H9 (cell line): ENCODE data around the gene SCN8A. TPM values are rescaled to one million over a fixed set of nuclear protein-coding genes. Genes with fewer than 3 reads are reported as not detected.

ENCODE experiments used
- DNase-seq: peaks from one replicate; pipeline ENCODE4 v3.0.0-alpha.2; 2017
- H2AFZ ChIP-seq: one replicate; pipeline ENCODE4 v1.6.1; 2013; ENCODE audit warnings: mild to moderate bottlenecking, low read length, control low read depth, moderate library complexity
- H2AK5ac ChIP-seq: 2 replicates; pipeline ENCODE4 v1.6.1; 2013; ENCODE audit warnings: low read length, control low read depth, mixed read lengths; ENCODE audit not compliant: insufficient read length
- H2BK120ac ChIP-seq: one replicate; pipeline ENCODE4 v1.6.1; 2013; ENCODE audit warnings: low read depth, mild to moderate bottlenecking, low read length, control low read depth, inconsistent platforms; ENCODE audit not compliant: poor library complexity, severe bottlenecking
- H2BK12ac ChIP-seq: 2 replicates; pipeline ENCODE4 v1.6.1; 2013; ENCODE audit warnings: low read length, control low read depth, mixed read lengths, low read depth; ENCODE audit not compliant: insufficient read length
- H2BK15ac ChIP-seq: 2 replicates; pipeline ENCODE4 v1.6.1; 2013; ENCODE audit warnings: low read depth, low read length, control low read depth
- H2BK20ac ChIP-seq: one replicate; pipeline ENCODE4 v1.6.1; 2013; ENCODE audit warnings: low read depth, mild to moderate bottlenecking, low read length, control low read depth, inconsistent platforms; ENCODE audit not compliant: poor library complexity, severe bottlenecking
- H2BK5ac ChIP-seq: 2 replicates; pipeline ENCODE4 v1.6.1; 2013; ENCODE audit warnings: low read length, control low read depth, mixed read lengths; ENCODE audit not compliant: insufficient read length
- H3K14ac ChIP-seq: 2 replicates; pipeline ENCODE4 v1.6.1; 2013; ENCODE audit warnings: low read length, control low read depth; ENCODE audit not compliant: insufficient read depth
- H3K18ac ChIP-seq: 2 replicates; pipeline ENCODE4 v1.6.1; 2013; ENCODE audit warnings: low read depth, mild to moderate bottlenecking, mixed read lengths, low read length, control low read depth; ENCODE audit not compliant: insufficient read length
- H3K23ac ChIP-seq: 2 replicates; pipeline ENCODE4 v1.6.1; 2013; ENCODE audit warnings: low read length, control low read depth, mixed read lengths, low read depth; ENCODE audit not compliant: insufficient read length
- H3K23me2 ChIP-seq: 2 replicates; pipeline ENCODE4 v1.6.1; 2013; ENCODE audit warnings: low read depth, mild to moderate bottlenecking, mixed read lengths, low read length, control low read depth; ENCODE audit not compliant: insufficient read length, poor library complexity, severe bottlenecking
- H3K27ac ChIP-seq: 2 replicates; pipeline ENCODE4 v1.5.1; 2013; ENCODE audit warnings: low read length, control low read depth, mixed read lengths, low read depth; ENCODE audit not compliant: insufficient read length
- H3K27me3 ChIP-seq: 2 replicates; pipeline ENCODE4 v1.6.1; 2013; ENCODE audit warnings: low read length, control low read depth, inconsistent platforms; ENCODE audit not compliant: insufficient read depth
- H3K4ac ChIP-seq: 2 replicates; pipeline ENCODE4 v1.6.1; 2013; ENCODE audit warnings: low read depth, mild to moderate bottlenecking, control low read depth, inconsistent platforms, low read length, moderate library complexity
- H3K4me1 ChIP-seq: 2 replicates; pipeline ENCODE4 v1.6.1; 2013; ENCODE audit warnings: low read length, control low read depth, inconsistent platforms; ENCODE audit not compliant: insufficient read depth
- H3K4me2 ChIP-seq: 2 replicates; pipeline ENCODE4 v1.6.1; 2013; ENCODE audit warnings: low read length, control low read depth, mixed read lengths; ENCODE audit not compliant: insufficient read length, insufficient read depth
- H3K56ac ChIP-seq: 2 replicates; pipeline ENCODE4 v1.6.1; 2013; ENCODE audit warnings: low read depth, mild to moderate bottlenecking, mixed read lengths, low read length, control low read depth; ENCODE audit not compliant: insufficient read length
- H3K79me1 ChIP-seq: 2 replicates; pipeline ENCODE4 v1.6.1; 2013; ENCODE audit warnings: low read depth, mild to moderate bottlenecking, moderate library complexity, low read length, control low read depth, inconsistent platforms; ENCODE audit not compliant: insufficient read depth, poor library complexity, severe bottlenecking
- H3K79me2 ChIP-seq: 2 replicates; pipeline ENCODE4 v1.6.1; 2013; ENCODE audit warnings: low read length, control low read depth, inconsistent platforms; ENCODE audit not compliant: insufficient read depth
- H3K9ac ChIP-seq: 2 replicates; pipeline ENCODE4 v1.6.1; 2013; ENCODE audit warnings: low read length, control low read depth, mixed read lengths; ENCODE audit not compliant: insufficient read length; ENCODE audit errors: extremely low read depth
- H3K9me3 ChIP-seq: one replicate; pipeline ENCODE4 v1.6.1; 2013; ENCODE audit warnings: low read depth, low read length, inconsistent platforms; ENCODE audit not compliant: control insufficient read depth
- H3T11ph ChIP-seq: one replicate; pipeline ENCODE4 v1.6.1; 2013; ENCODE audit warnings: mild to moderate bottlenecking, low read length, control low read depth, inconsistent platforms
- H4K20me1 ChIP-seq: one replicate; pipeline ENCODE4 v1.6.1; 2013; ENCODE audit not compliant: control insufficient read depth, insufficient read length, insufficient read depth
- H4K5ac ChIP-seq: 2 replicates; pipeline ENCODE4 v1.6.1; 2013; ENCODE audit warnings: low read depth, mild to moderate bottlenecking, mixed read lengths, low read length, control low read depth; ENCODE audit not compliant: insufficient read length
- H4K8ac ChIP-seq: replicated peaks from 2 replicates; pipeline ENCODE4 v1.6.1; 2013; ENCODE audit warnings: low read length, control low read depth, mixed read lengths, low read depth; ENCODE audit not compliant: insufficient read length
- H4K91ac ChIP-seq: 2 replicates; pipeline ENCODE4 v1.6.1; 2013; ENCODE audit warnings: low read depth, mild to moderate bottlenecking, moderate library complexity, mixed read lengths, low read length, control low read depth; ENCODE audit not compliant: insufficient read length
- H3K27ac Mint-ChIP-seq, 3 experiments: 2 replicates in 2 of 3; 3 replicates in 1 of 3; pipeline ENCODE4 v1.8.0; 2020 to 2021; ENCODE audit warnings: mixed read lengths in 3 of 3, mild to moderate bottlenecking in 1 of 3, moderate library complexity in 1 of 3
- H3K27me3 Mint-ChIP-seq: 2 replicates; pipeline ENCODE4 v1.8.0; 2021; ENCODE audit warnings: low read depth, mild to moderate bottlenecking, moderate library complexity, mixed read lengths
- H3K36me3 Mint-ChIP-seq, 3 experiments: 2 replicates in 2 of 3; 3 replicates in 1 of 3; pipeline ENCODE4 v1.8.0; 2020 to 2021; ENCODE audit warnings: low read depth in 3 of 3, mixed read lengths in 3 of 3; ENCODE audit not compliant: insufficient read depth in 1 of 3
- H3K4me1 Mint-ChIP-seq, 2 experiments: 2 replicates each; pipeline ENCODE4 v1.8.0; 2020; ENCODE audit warnings: mixed read lengths in 2 of 2
- H3K4me3 Mint-ChIP-seq, 2 experiments: 2 replicates in 1 of 2; 3 replicates in 1 of 2; pipeline ENCODE4 v1.8.0; 2020 to 2021; ENCODE audit warnings: mild to moderate bottlenecking in 2 of 2, mixed read lengths in 2 of 2, moderate library complexity in 1 of 2
- H3K9me3 Mint-ChIP-seq, 2 experiments: 2 replicates in 1 of 2; 3 replicates in 1 of 2; pipeline ENCODE4 v1.8.0; 2020; ENCODE audit warnings: mild to moderate bottlenecking in 2 of 2, mixed read lengths in 2 of 2, moderate library complexity in 1 of 2
- WGBS: extraction: QIAGEN DNeasy Blood & Tissue Kit; methylation state at CpG from one replicate; pipeline ENCODE4 v1.1.7; 2013; ENCODE audit warnings: missing lambda C conversion rate, low lambda C conversion rate, mixed read lengths; ENCODE audit not compliant: insufficient read length; ENCODE audit errors: extremely low coverage; 5-methylcytosine and 5-hydroxymethylcytosine counted together
- total RNA-seq: library from RNA; stranded (reverse); gene quantifications from 2 replicates; pipeline ENCODE4 v1.2.1, GENCODE V29; 2021
- TF ChIP-seq, protein P1 (sequence below): fragments of 200-600 bp; sonication (generic); conservative IDR thresholded peaks from 3 replicates; pipeline ENCODE4 v1.8.0; 2021; ENCODE audit warnings: antibody characterized with exemption, mild to moderate bottlenecking

Gene SCN8A
- total RNA-seq, 1 experiment from 2014 or later = 15.2 TPM

DNA sequence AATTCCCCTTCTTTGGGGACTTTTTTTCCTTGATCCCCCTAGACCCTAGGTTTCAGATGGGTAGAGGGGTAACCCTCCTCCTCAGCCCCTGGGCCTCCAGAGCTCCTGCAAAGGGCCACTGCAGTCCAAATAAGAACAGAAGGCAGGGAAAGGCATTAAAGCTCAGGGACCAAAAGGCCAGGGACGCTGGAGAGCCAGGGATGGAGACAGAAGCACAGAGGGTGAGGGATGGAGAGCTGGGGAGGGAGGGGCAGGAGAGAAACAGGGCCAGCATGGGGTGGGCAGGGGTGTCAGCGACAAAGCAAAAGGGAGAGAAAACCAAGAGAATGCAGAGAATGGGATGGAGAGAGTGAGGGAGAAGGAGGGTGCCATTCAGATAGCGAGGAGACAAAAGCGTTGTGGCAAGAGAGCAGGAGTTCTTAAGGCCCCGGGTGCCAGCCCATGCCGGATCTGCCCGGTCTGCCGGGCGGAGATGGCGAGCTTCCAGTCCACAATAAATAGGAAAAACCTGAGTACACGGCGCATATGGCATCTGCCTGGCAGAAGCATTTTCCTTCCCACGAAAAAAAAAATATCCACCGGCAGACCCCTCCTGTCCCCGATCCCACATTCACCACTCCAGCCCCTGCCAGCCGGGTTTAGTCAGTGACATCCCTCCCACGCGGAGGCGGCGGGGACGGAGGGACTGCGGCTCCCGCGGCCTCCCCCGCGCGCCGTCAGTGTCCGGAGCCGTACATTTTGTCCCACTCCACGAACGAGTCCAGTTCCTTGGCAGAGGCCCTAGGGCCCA lies 228.9 kb downstream of the SCN8A start:
- peaks cover 45% of the 10 kb centered on the region for H3K27me3 Mint-ChIP-seq
- Histone ChIP-seq H3K9ac (no peak overlapping the region), H2BK120ac (no peak overlapping the region), H3T11ph (no peak overlapping the region), H3K79me1 (no peaks in the 10 kb centered on the region), H4K91ac (no peak overlapping the region), H3K4me1 (no peaks in the 10 kb centered on the region), H2AFZ (no peak overlapping the region), H2BK5ac (no peak overlapping the region), H3K14ac (no peak overlapping the region), H3K4ac (no peak overlapping the region), H4K5ac (no peak overlapping the region), H3K4me2 (peak overlapping the region; percentile 34), H3K27ac (no peak overlapping the region), H3K18ac (no peak overlapping the region), H2AK5ac (no peak overlapping the region), H2BK20ac (no peak overlapping the region), H3K23me2 (peaks cover 8% of the 10 kb centered on the region), H3K79me2 (no peaks in the 10 kb centered on the region), H2BK15ac (no peak overlapping the region), H3K56ac (no peak overlapping the region), H3K9me3 (no peaks in the 10 kb centered on the region), H3K23ac (no peak overlapping the region), H3K27me3 (peaks cover 4% of the 10 kb centered on the region; the same call in 1 of the 2 replicates), H2BK12ac (no peak overlapping the region), H4K8ac (no peak overlapping the region), H4K20me1 (no peaks in the 10 kb centered on the region)
- no peaks in the 10 kb centered on the region for H3K9me3 Mint-ChIP-seq
- peaks cover 0 to 5% (median 0%) of the 10 kb centered on the region in 3 experiments; a peak in 3 of 7 replicates for H3K36me3 Mint-ChIP-seq
- WGBS = no CpG with 5 or more reads among the region's 32 CpGs
- no peak for DNase-seq
- H3K4me3 Mint-ChIP-seq = peak overlapping the region; percentile 54 to 74
- TF ChIP-seq, protein P1, sequence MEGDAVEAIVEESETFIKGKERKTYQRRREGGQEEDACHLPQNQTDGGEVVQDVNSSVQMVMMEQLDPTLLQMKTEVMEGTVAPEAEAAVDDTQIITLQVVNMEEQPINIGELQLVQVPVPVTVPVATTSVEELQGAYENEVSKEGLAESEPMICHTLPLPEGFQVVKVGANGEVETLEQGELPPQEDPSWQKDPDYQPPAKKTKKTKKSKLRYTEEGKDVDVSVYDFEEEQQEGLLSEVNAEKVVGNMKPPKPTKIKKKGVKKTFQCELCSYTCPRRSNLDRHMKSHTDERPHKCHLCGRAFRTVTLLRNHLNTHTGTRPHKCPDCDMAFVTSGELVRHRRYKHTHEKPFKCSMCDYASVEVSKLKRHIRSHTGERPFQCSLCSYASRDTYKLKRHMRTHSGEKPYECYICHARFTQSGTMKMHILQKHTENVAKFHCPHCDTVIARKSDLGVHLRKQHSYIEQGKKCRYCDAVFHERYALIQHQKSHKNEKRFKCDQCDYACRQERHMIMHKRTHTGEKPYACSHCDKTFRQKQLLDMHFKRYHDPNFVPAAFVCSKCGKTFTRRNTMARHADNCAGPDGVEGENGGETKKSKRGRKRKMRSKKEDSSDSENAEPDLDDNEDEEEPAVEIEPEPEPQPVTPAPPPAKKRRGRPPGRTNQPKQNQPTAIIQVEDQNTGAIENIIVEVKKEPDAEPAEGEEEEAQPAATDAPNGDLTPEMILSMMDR = no peak
- H3K4me1 Mint-ChIP-seq = peaks cover 42 to 57% of the 10 kb centered on the region in 2 experiments
- no peak overlapping the region for H3K27ac Mint-ChIP-seq
